ENCODE results near the gene MCF2L.

GRCh38 chr13:113052206-113052605, 83.2 kb downstream of the MCF2L start:
- TF ChIP-seq, protein P1, sequence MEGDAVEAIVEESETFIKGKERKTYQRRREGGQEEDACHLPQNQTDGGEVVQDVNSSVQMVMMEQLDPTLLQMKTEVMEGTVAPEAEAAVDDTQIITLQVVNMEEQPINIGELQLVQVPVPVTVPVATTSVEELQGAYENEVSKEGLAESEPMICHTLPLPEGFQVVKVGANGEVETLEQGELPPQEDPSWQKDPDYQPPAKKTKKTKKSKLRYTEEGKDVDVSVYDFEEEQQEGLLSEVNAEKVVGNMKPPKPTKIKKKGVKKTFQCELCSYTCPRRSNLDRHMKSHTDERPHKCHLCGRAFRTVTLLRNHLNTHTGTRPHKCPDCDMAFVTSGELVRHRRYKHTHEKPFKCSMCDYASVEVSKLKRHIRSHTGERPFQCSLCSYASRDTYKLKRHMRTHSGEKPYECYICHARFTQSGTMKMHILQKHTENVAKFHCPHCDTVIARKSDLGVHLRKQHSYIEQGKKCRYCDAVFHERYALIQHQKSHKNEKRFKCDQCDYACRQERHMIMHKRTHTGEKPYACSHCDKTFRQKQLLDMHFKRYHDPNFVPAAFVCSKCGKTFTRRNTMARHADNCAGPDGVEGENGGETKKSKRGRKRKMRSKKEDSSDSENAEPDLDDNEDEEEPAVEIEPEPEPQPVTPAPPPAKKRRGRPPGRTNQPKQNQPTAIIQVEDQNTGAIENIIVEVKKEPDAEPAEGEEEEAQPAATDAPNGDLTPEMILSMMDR (IDR thresholded peaks at IDR 0.05 in 2 of 3, conservative IDR thresholded peaks at IDR 0.05 in 1 of 3; ENCODE audit: control insufficient read depth in 2 of 3, extremely low read depth in 1 of 3, insufficient read depth in 1 of 3, low read depth in 3 of 3, low read length in 3 of 3) = no peak
- TF ChIP-seq PML (IDR thresholded peaks at IDR 0.05; ENCODE audit: low read length) (no peak), EED (IDR thresholded peaks at IDR 0.05; ENCODE audit: low read depth) (no peak), ELK1 (IDR thresholded peaks at IDR 0.05; ENCODE audit: low read depth, low read length) (no peak), MAX (IDR thresholded peaks at IDR 0.05; ENCODE audit: low read depth, low read length) (no peak), CHD2 (IDR thresholded peaks at IDR 0.05; ENCODE audit: borderline replicate concordance, low read depth, low read length) (no peak), HCFC1 (IDR thresholded peaks at IDR 0.05; ENCODE audit: low read length) (no peak), CEBPB (IDR thresholded peaks at IDR 0.05; ENCODE audit: borderline replicate concordance in 1 of 2, low read depth in 2 of 2, low read length in 2 of 2) (no peak), TCF12 (IDR thresholded peaks at IDR 0.05; ENCODE audit: low read depth, low read length) (no peak), POLR2A (IDR thresholded peaks at IDR 0.05; ENCODE audit: low read depth, low read length) (no peak), E4F1 (IDR thresholded peaks at IDR 0.05; ENCODE audit: borderline replicate concordance, partially characterized antibody) (no peak), POLR2AphosphoS5 (IDR thresholded peaks at IDR 0.05; ENCODE audit: low read length) (no peak), RFX5 (IDR thresholded peaks at IDR 0.05; ENCODE audit: low read depth, low read length) (no peak)
